HEK293T (cell line): Measurements from ENCODE around the gene NKD2.
"Not testable (repeated sequence)": the region's sequence is repeated elsewhere in the genome, so short reads cannot be mapped to it uniquely, and the experiment has no call there.

ENCODE experiments used
- CTCF ChIA-PET: fragments of 350-600 bp; formaldehyde crosslinking; extraction: SDS; loops from one replicate; lab custom pipeline; 2021; ENCODE audit warnings: antibody characterized with exemption, inconsistent platforms; lab: Yijun Ruan, JAX
- POLR2A ChIA-PET: fragments of 350-600 bp; formaldehyde crosslinking; extraction: SDS; loops from one replicate; lab custom pipeline; 2020; ENCODE audit warnings: antibody characterized with exemption, inconsistent platforms; lab: Yijun Ruan, JAX
- DNase-seq: peaks from one replicate; pipeline ENCODE4 v3.0.0; 2012; ENCODE audit warnings: mixed read lengths; ENCODE audit errors: extremely low spot score
- ARNT ChIP-seq: fragments of 450-650 bp; IDR thresholded peaks from 2 replicates; pipeline ENCODE4 v1.6.1; 2017; ENCODE audit warnings: mild to moderate bottlenecking
- BHLHE40 ChIP-seq: fragments of 450-650 bp; IDR thresholded peaks from 2 replicates; pipeline ENCODE4 v1.6.1; 2016; ENCODE audit warnings: mild to moderate bottlenecking, moderate library complexity, borderline replicate concordance
- CTBP1 ChIP-seq: fragments of 450-650 bp; IDR thresholded peaks from 2 replicates; pipeline ENCODE4 v1.6.1; 2016; ENCODE audit warnings: borderline replicate concordance
- ELF4 ChIP-seq: fragments of 450-650 bp; IDR thresholded peaks from 2 replicates; pipeline ENCODE4 v1.6.1; 2017; ENCODE audit warnings: antibody characterized with exemption
- FOXA1 ChIP-seq: fragments of 450-650 bp; IDR thresholded peaks from 2 replicates; pipeline ENCODE4 v1.6.1; 2016; ENCODE audit warnings: mild to moderate bottlenecking
- FOXK2 ChIP-seq: fragments of 450-650 bp; IDR thresholded peaks from 2 replicates; pipeline ENCODE4 v1.6.1; 2016; ENCODE audit warnings: mild to moderate bottlenecking
- FOXM1 ChIP-seq: fragments of 450-650 bp; IDR thresholded peaks from 2 replicates; pipeline ENCODE4 v1.6.1; 2017; ENCODE audit warnings: mild to moderate bottlenecking, borderline replicate concordance
- HDGF ChIP-seq: fragments of 450-650 bp; IDR thresholded peaks from 2 replicates; pipeline ENCODE4 v1.6.1; 2017; ENCODE audit warnings: antibody characterized with exemption, borderline replicate concordance
- L3MBTL2 ChIP-seq: fragments of 450-650 bp; conservative IDR thresholded peaks from 2 replicates; pipeline ENCODE4 v1.6.1; 2016; ENCODE audit warnings: mild to moderate bottlenecking
- LEF1 ChIP-seq: fragments of 450-650 bp; IDR thresholded peaks from 2 replicates; pipeline ENCODE4 v1.6.1; 2017; ENCODE audit warnings: mild to moderate bottlenecking, borderline replicate concordance
- NFRKB ChIP-seq: fragments of 450-650 bp; IDR thresholded peaks from 2 replicates; pipeline ENCODE4 v1.6.1; 2016; ENCODE audit warnings: mild to moderate bottlenecking, moderate library complexity
- PKNOX1 ChIP-seq: fragments of 450-650 bp; IDR thresholded peaks from 2 replicates; pipeline ENCODE4 v1.6.1; 2016
- SP1 ChIP-seq: fragments of 450-650 bp; IDR thresholded peaks from 2 replicates; pipeline ENCODE4 v1.6.1; 2017
- SUZ12 ChIP-seq: fragments of 450-650 bp; IDR thresholded peaks from 2 replicates; pipeline ENCODE4 v1.6.1; 2016; ENCODE audit warnings: mild to moderate bottlenecking
- TARDBP ChIP-seq: fragments of 450-650 bp; IDR thresholded peaks from 2 replicates; pipeline ENCODE4 v1.6.1; 2016
- ZNF384 ChIP-seq: fragments of 450-650 bp; IDR thresholded peaks from 2 replicates; pipeline ENCODE4 v1.6.1; 2016

Gene NKD2

GRCh38 chr5:1081519-1081918 is 72.9 kb downstream of the NKD2 start:
- POLR2A ChIA-PET, result no interaction called here
- CTCF ChIA-PET, result no interaction called here
- no peak for TF ChIP-seq HDGF
- TF ChIP-seq FOXA1, result no peak
- no peak for TF ChIP-seq FOXK2
- TF ChIP-seq SUZ12, result no peak
- no peak for DNase-seq

- POLR2A ChIA-PET, CTCF ChIA-PET, DNase-seq: not testable (repeated sequence)
Measured at GRCh38 chr5:1083026-1083425, 74.4 kb downstream of the NKD2 start.

- ChIA-PET CTCF (no interaction called here), POLR2A (no interaction called here)
- DNase-seq, result no peak
- TF ChIP-seq SP1 (no peak), CTBP1 (no peak), ARNT (no peak), LEF1 (no peak), L3MBTL2 (no peak), FOXA1 (no peak), FOXM1 (no peak), SUZ12 (no peak), ELF4 (no peak), ZNF384 (no peak), TARDBP (no peak), BHLHE40 (no peak), NFRKB (no peak), HDGF (no peak), PKNOX1 (no peak), FOXK2 (no peak)
Measured at GRCh38 chr5:1083823-1084605, 75.4 kb downstream of the NKD2 start.

- TF ChIP-seq HDGF (no peak), FOXK2 (no peak), LEF1 (no peak), SP1 (no peak)
- no peak for DNase-seq
- POLR2A ChIA-PET, result no interaction called here
- CTCF ChIA-PET, result no interaction called here
Measured at GRCh38 chr5:1085391-1085790, 76.8 kb downstream of the NKD2 start.

GRCh38 chr5:1086137-1086536 is 77.5 kb downstream of the NKD2 start:
- DNase-seq, result no peak
- POLR2A ChIA-PET, result no interaction called here
- CTCF ChIA-PET, result no interaction called here
- TF ChIP-seq L3MBTL2, result no peak
- TF ChIP-seq BHLHE40, result no peak
- TF ChIP-seq SP1, result no peak
- TF ChIP-seq FOXM1, result no peak
- no peak for TF ChIP-seq PKNOX1
- no peak for TF ChIP-seq FOXA1
- TF ChIP-seq CTBP1, result no peak
- no peak for TF ChIP-seq SUZ12
- no peak for TF ChIP-seq ZNF384
- no peak for TF ChIP-seq HDGF
- TF ChIP-seq TARDBP, result no peak
- TF ChIP-seq NFRKB, result no peak
- no peak for TF ChIP-seq ARNT
- no peak for TF ChIP-seq LEF1
- no peak for TF ChIP-seq FOXK2
- no peak for TF ChIP-seq ELF4

- TF ChIP-seq FOXA1 (no peak), LEF1 (no peak), BHLHE40 (no peak), FOXM1 (no peak), PKNOX1 (no peak), ARNT (no peak), NFRKB (no peak), SP1 (no peak), SUZ12 (no peak), HDGF (no peak), CTBP1 (no peak), FOXK2 (no peak), TARDBP (no peak), ZNF384 (no peak), ELF4 (no peak), L3MBTL2 (no peak)
- ChIA-PET POLR2A (no interaction called here), CTCF (no interaction called here)
- no peak for DNase-seq
Measured at GRCh38 chr5:1086871-1087270, 78.3 kb downstream of the NKD2 start.
